K562 (cell line): ENCODE measurements around the gene JUNB. TPM values are rescaled to one million over a fixed set of nuclear protein-coding genes. Genes with fewer than 3 reads are reported as not detected.

Experiments
- ARID2 ChIP-seq: fragments of 450-650 bp; IDR thresholded peaks from 2 replicates; pipeline ENCODE4 v1.6.1; 2017; ENCODE audit warnings: antibody characterized with exemption, mild to moderate bottlenecking
- CHAMP1 ChIP-seq: fragments of 450-650 bp; IDR thresholded peaks from 2 replicates; pipeline ENCODE4 v1.6.1; 2016; ENCODE audit warnings: mild to moderate bottlenecking
- CTCFL ChIP-seq: IDR thresholded peaks from 2 replicates; pipeline ENCODE4 v1.6.1; 2011; ENCODE audit warnings: borderline replicate concordance, low read depth, mild to moderate bottlenecking, moderate library complexity, low read length; ENCODE audit not compliant: insufficient read depth, poor library complexity, severe bottlenecking
- HDAC2 ChIP-seq: fragments of 450-650 bp; IDR thresholded peaks from 2 replicates; pipeline ENCODE4 v1.6.1; 2016; ENCODE audit warnings: mild to moderate bottlenecking
- JUNB ChIP-seq: fragments of 450-650 bp; formaldehyde crosslinking; conservative IDR thresholded peaks from 2 replicates; pipeline ENCODE4 v1.4.0; 2020; ENCODE audit warnings: mild to moderate bottlenecking
- KDM4B ChIP-seq, 2 experiments: fragments of 450-650 bp in 1 of 2; sonication (generic) in 1 of 2; IDR thresholded peaks; 2 replicates each; pipeline ENCODE4 v1.6.1; 2016 to 2017; ENCODE audit warnings: borderline replicate concordance in 2 of 2, antibody characterized with exemption in 1 of 2, low read depth in 1 of 2, mild to moderate bottlenecking in 1 of 2
- KLF13 ChIP-seq: fragments of 450-650 bp; IDR thresholded peaks from 2 replicates; pipeline ENCODE4 v1.6.1; 2016; ENCODE audit warnings: missing genetic modification characterization, low read depth, mild to moderate bottlenecking, missing compliant biosample characterization, moderate library complexity, borderline replicate concordance
- NR0B1 ChIP-seq: fragments of 450-650 bp; IDR thresholded peaks from one replicate; pipeline ENCODE4 v1.6.1; 2018; ENCODE audit warnings: mild to moderate bottlenecking, moderate library complexity; ENCODE audit not compliant: partially characterized antibody
- PHB ChIP-seq: fragments of 250-450 bp; sonication (Bioruptor Pico); IDR thresholded peaks from 2 replicates; pipeline ENCODE4 v1.5.0; 2021
- RBBP5 ChIP-seq: fragments of 200-600 bp; sonication (generic); IDR thresholded peaks from 2 replicates; pipeline ENCODE4 v1.6.1; 2012; ENCODE audit warnings: borderline replicate concordance, mild to moderate bottlenecking, low read length, control low read depth, inconsistent platforms; ENCODE audit not compliant: insufficient read depth, poor library complexity, severe bottlenecking
- RFX7 ChIP-seq: fragments of 250-450 bp; sonication (Bioruptor Pico); IDR thresholded peaks from 2 replicates; pipeline ENCODE4 v1.5.1; 2021; ENCODE audit warnings: mild to moderate bottlenecking
- TCF7L2 ChIP-seq: fragments of 150-350 bp; IDR thresholded peaks from 2 replicates; pipeline ENCODE4 v1.6.1; 2016; ENCODE audit warnings: low read depth, mild to moderate bottlenecking, low read length, moderate library complexity
- TRIM24 ChIP-seq, 2 experiments: fragments of 450-650 bp; IDR thresholded peaks; 2 replicates each; pipeline ENCODE4 v1.6.1; 2016
- VEZF1 ChIP-seq: fragments of 200-800 bp; sonication (Bioruptor generic); IDR thresholded peaks from 2 replicates; pipeline ENCODE4 v1.6.1; 2017; ENCODE audit warnings: missing genetic modification characterization, missing compliant biosample characterization
- ZKSCAN3 ChIP-seq: fragments of 250-450 bp; sonication (Bioruptor Pico); IDR thresholded peaks from 2 replicates; pipeline ENCODE4 v1.4.0; 2020
- ZNF398 ChIP-seq: fragments of 250-450 bp; sonication (Bioruptor Pico); IDR thresholded peaks from 2 replicates; pipeline ENCODE4 v1.8.0; 2021; ENCODE audit warnings: moderate library complexity, mild to moderate bottlenecking, inconsistent platforms
- ZNF655 ChIP-seq: fragments of 250-450 bp; sonication (Bioruptor Pico); IDR thresholded peaks from 2 replicates; pipeline ENCODE4 v1.5.0; 2021
- ZNF695 ChIP-seq: fragments of 450-650 bp; formaldehyde crosslinking; IDR thresholded peaks from 2 replicates; pipeline ENCODE4 v1.4.0; 2020; ENCODE audit warnings: mild to moderate bottlenecking, moderate library complexity
- polyA plus RNA-seq, 8 experiments: library from polyadenylated mRNA; depleted of rRNA in 4 of 8; stranded (reverse) in 5 of 8; unstranded in 3 of 8; fragments of >200 nt; fragmentation: Nextera tagmentation in 2 of 8; fragmentation: Illumina TruSeq in 1 of 8; extraction: Ambion mirVana in 2 of 8; extraction: Trizol in 1 of 8; gene quantifications; 2 replicates each; pipeline versions ENCODE4 v1.2.1 to v1.2.3, GENCODE V29; 2011 to 2014; ENCODE audit warnings: inconsistent platforms in 1 of 8, missing spikeins in 1 of 8
- total RNA-seq, 7 experiments: library from RNA; depleted of rRNA in 6 of 7; stranded (reverse); fragments of >200 nt in 6 of 7; fragmentation: Illumina TruSeq in 2 of 7; extraction: Trizol in 2 of 7; gene quantifications; 2 replicates each; pipeline versions ENCODE4 v1.2.1 to v1.2.3, GENCODE V29; 2011 to 2021; ENCODE audit warnings: low replicate concordance in 1 of 7

The JUNB gene
- total and polyA plus RNA-seq, 9 of the 15 experiments (the other 6 are each of a cell fraction or from before 2014, with no cell fraction given) = 0.23 to 88.1 (median 13.1) TPM

- TF ChIP-seq ZKSCAN3 (CRISPR knock-in tag) (no peak), VEZF1 (CRISPR knock-in tag) (peak; percentile 64; the same call in 1 of the 2 replicates), CTCFL (no peak), TCF7L2 (no peak), RFX7 (CRISPR knock-in tag) (no peak), ZNF398 (CRISPR knock-in tag) (no peak), CHAMP1 (no peak), PHB (CRISPR knock-in tag) (no peak), KDM4B (IDR thresholded peaks at IDR 0.05; ENCODE audit: borderline replicate concordance in 2 of 2, low read depth in 1 of 2) (no peak), RBBP5 (peak; percentile 46), NR0B1 (no peak), ARID2 (no peak), TRIM24 (IDR thresholded peaks at IDR 0.05) (peak in 1 of 2 experiments; percentile 6; a peak in 1 of 4 replicates), ZNF695 (no peak), JUNB (CRISPR knock-in tag) (no peak), KLF13 (tag) (no peak), ZNF655 (CRISPR knock-in tag) (no peak), HDAC2 (no peak)
Observed at GRCh38 chr19:12788682-12789097, 2.6 kb upstream of the JUNB start (continued).
